GM18499 (cell line): ENCODE results near the gene TMEM239.
"Not testable (repeated sequence)": the region's sequence is repeated elsewhere in the genome, so short reads cannot be mapped to it uniquely, and the experiment has no call there.

ENCODE experiments used
- ATAC-seq: cut with Tn5 transposase; IDR thresholded peaks from one replicate; pipeline ENCODE4 v1.9.1; 2021; ENCODE audit warnings: moderate number of reproducible peaks; ENCODE audit not compliant: insufficient read depth, unreplicated experiment

Gene TMEM239

DNA sequence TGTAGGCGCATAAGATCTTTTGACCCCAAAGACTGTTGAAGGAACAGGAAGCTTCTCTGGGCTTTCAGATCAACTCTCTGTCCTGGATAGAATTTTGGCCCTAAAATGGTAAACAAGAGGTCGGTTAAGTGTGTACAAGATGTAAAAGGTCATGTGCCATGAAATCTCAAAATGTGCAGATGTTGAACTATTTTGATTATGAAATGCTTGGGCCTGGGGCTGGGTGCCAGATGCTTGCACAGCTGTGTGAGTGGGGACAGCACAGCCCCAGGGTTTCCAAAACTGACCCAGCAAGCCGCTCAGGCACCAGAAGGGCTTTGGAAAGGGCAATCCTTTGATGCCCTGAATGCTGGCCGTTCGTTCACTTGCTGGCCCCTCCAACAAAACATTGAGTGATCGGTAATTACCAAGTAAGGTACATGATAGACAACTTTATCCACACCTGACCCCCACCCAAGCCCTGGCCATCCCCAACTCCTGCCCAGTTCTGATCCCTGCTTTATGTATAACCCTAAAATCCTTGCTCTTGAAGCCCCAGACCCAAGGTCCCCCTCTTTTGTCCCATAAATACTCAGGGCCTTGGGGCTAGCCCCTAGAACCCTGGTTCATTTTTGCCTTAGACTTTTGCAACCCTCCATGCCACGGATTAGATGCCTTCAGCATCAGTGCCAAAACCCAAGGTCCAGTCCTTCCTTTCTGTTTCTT lies 1.9 kb downstream of the TMEM239 start:
- no peak for ATAC-seq

DNA sequence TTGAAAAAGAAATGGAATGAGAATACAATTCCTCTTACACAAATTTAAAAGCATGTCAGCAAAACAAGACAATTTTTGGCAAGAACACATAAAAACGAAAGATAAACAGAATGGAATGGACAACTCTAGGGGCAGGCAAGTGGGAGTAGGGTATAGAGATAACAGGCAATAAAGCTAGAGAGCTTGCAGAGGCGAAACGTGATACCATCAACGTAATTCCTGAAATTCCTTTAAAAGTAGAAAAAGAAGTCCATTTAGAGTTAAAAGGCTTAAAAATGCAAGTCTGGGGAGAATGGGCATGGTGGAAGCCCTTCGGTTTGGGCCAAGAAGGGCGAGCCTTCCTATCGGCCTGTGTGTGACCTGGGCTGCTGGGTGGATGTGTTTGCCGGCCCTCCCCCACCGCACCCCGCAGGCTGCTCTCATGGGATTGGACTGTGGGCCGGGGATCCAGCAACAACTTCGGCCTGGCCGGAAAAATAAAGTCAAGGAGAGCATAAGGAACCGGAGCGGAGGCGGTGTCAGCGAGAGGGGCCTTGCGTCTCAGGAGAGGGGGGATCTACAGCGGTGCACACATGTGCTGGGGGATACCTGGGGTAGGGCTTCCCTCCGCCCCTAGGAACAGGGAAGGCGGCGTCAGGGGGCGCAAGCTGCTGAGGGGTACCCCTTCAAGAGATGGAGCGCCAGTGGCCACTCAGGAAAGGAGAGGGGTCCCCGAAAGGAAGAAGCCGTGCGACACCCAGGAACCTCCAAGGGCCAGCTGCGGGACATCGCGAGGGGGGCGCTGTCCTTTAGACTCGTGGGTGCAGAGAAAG lies 4.1 kb downstream of the TMEM239 start:
- ATAC-seq = no peak

DNA sequence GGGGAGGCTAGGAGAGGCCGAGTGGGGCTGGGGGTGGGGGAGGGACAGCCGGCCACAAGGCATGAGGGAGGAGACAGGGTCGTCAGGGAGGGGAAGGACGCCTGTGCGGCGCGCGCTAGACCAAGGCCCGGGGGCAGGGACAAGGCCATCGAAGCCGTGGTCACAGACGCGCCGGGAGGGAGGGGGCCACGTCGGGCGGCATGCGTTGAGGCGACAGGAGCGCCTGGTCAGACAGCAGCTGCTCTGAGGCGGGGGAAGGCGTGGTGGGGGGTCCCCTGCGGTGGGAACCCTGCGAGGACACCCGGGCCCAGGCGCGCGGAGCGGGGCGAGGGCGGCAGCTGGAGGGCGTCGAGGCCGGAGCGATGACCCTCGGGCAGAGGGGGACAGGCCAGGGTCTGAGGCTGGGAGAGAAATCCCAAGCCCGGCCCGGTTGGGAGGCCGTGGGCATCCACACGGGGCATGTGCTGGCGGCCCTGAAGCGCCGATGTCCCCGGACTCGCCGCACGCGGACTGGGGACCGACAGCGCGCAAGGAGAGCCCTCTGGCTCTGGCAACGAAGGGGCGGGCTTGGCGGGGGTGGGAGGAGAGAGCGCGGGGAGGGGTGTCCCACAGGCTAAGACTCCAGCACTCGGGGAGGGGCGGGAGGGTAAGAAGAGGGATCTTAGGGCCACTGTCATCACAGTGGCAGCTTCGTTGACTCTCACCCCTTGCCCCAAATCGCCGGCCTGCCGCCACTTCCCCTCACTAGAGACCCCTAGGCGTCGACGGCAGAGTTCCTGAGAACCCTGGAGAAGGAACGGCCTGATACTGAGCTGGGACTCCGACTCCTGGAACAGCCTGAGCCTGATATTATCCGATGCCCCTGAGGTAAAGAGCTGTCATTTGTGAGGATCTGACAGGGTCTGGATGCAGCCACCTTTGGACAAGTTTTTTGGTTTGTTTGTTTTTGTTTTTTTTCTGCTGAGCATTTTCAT lies 5.0 kb downstream of the TMEM239 start:
- ATAC-seq = no peak

DNA sequence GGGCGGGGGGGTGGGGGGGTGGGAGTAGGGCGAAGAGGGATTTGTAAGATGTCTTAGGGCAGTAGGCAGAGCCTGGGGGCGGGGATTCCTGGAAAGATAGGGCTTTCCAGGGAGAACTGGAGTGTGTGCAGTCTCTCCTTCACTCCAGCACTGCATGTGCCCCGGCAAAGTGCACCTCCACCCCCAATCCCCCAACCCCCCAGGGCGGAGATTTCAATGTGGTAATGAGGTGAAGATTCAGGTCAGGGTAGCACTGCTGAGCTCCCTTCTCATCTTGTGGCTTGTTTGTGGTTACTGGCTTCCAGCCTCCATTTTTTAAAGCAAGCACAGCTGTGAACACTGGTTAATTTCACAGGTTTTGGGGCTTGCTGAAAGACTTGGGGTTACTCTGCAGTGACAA lies 5.9 kb downstream of the TMEM239 start:
- ATAC-seq = no peak

DNA sequence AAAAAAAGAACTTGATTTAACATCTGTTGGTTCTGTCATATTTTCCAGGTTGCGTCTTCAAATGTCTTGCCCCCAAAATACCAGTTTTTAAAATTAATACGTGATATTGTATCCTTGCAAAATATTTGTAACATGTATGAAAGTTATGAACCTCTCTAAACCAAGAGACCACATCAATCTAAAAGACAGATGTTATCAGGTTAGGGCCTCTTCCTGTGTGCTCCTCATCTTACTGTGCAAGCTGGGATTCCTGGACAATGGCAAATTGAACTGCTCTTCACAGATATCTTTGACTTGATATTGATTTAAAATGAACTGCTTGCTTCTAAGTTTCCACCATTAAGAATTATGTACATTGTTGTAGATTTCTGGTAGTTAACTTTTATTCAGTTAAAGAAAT lies 9.6 kb downstream of the TMEM239 start:
- no peak for ATAC-seq

DNA sequence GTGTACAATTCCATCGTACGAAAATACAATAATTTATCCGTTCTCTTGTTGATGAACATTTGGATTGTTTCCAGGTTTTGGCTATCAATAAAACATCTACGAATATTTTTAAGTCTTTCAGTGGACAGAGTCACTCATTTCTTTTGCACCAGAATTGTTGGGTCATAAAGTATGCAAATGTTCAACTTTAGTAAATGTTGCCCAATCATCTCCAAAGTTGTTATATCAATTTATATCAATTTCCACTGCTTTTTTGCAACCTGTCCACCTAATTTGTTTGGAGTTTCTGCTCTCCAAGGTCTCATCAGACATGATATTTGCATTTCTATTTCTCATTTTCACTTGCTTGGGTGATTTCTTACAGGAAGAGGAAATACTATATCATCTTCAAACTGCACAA lies 10.5 kb downstream of the TMEM239 start:
- no peak for ATAC-seq

DNA sequence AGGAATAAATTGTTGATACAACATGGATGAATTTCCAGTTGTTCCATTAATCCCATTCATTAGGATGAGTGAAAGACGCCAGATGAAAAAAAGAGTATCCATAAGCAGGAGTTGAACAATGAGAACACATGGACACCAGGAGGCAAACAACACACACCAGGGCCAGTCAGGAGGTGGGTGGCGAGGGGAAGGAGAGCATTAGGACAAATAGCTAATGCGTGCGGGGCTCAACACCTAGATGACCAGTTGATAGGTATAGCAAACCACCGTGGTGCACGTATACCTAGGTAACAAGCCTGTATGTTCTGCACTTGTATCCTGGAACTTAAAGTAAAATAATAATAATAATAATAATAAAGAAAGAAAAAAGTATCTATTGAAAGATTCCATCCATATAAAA lies 13.2 kb downstream of the TMEM239 start:
- no peak for ATAC-seq

DNA sequence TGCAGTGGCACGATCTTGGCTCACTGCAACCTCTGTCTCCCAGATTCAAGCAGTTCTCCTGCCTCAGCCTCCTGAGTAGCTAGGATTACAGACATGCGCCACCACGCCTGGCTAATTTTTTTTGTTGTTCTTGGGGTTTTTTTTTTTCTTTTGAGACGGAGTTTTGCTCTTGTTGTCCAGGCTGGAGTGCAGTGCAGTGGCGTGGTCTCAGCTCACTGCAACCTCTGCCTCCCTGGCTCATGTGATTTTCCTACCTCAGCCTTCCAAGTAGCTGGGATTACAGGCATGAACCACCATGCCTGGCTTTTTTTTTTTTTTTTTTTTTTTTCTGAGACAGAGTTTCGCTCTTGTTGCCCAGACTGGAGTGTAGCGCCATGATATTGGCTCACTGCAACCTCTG lies 15.0 kb downstream of the TMEM239 start:
- not testable (repeated sequence) for ATAC-seq

DNA sequence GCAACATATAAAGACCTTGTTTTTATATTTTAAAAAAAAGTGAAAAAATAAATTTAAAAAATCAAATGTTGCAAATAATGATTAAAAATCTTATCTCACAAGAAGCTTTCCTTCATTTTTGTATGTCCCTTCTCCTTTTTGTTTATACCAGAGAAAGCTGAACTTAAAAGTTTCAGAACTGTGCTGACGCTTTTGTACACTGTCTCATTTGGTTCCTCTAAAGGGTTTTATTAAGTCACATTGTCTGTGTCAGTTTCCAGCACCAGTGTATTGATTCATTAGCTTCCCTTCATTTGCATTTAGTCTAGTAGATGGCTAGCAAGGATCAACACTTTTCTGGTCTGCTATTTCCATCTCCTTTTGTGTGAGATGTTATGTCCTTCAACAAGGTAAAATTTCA lies 17.6 kb downstream of the TMEM239 start:
- ATAC-seq = no peak

DNA sequence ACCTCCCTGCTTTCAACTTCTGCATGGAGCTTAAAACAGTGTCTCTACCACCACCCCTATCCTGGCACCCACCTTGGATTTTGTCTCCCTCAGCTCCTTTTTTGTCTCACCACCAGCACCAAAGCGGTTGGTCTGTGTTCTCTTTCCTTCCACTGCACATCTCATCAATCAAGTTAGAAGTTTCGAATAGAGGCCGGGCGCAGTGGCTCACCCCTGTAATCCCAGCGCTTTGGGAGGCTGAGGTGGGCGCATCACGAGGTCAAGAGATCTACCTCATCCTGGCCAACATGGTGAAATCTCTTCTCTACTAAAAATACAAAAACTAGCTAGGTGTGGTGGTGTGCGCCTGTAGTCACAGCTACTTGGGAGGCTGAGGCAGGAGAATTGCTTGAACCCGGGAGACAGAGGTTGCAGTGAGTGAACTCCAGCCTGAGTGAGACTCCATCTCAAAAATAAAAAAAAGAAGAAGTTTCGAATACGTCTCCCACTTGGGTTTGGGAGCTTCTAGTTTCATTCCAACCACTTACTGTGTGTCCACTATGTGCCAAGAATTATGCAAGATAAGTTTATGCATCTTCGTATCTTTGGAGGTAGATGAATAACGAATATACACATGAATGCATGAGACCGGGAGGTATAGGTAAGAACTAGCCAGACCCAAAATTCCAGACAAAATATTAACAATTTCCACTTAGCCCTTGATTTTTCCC lies 18.4 kb downstream of the TMEM239 start:
- no peak for ATAC-seq

DNA sequence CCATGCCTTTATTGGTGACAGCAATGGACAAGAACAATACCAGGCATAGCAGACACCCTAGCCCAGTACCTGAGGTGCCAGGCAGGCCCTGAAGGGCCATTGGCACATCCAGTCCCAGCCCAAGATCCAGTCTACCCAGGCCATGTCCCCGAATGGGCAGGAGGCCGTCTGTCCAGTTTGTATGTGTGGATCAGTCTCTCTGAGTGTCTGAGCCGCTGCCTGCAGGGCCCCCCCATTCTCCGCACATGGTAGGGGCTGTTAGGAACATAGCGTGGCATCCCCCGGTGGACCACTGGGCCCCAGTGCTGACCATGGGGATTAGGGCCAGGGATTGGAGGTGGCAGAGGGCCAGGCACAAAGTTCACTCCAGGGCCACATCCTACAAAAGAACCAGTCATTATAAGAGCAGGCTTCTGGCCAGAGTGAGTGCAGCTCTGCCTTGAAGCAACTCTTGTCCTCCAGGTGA lies 19.2 kb downstream of the TMEM239 start:
- ATAC-seq = no peak

DNA sequence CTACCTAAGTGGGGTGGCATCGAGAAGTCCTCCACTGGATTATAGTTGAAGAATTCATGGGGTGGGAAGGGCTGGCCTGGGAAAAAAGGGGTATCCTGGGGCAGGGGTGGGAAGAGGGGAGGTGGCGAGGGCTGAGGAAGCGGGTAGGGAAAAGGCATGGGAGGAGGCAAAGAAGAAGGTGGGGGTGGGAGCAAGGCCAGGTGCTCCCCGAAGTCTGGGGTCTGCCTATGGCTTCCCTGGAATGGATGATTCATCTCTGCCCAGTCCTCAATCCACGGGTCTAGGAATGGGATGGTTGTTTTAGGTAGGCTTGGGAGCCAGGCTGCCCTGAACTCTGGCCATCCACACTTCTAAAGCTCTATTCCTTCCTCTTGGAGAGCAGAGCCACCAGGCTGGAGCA lies 19.9 kb downstream of the TMEM239 start:
- ATAC-seq = no peak

DNA sequence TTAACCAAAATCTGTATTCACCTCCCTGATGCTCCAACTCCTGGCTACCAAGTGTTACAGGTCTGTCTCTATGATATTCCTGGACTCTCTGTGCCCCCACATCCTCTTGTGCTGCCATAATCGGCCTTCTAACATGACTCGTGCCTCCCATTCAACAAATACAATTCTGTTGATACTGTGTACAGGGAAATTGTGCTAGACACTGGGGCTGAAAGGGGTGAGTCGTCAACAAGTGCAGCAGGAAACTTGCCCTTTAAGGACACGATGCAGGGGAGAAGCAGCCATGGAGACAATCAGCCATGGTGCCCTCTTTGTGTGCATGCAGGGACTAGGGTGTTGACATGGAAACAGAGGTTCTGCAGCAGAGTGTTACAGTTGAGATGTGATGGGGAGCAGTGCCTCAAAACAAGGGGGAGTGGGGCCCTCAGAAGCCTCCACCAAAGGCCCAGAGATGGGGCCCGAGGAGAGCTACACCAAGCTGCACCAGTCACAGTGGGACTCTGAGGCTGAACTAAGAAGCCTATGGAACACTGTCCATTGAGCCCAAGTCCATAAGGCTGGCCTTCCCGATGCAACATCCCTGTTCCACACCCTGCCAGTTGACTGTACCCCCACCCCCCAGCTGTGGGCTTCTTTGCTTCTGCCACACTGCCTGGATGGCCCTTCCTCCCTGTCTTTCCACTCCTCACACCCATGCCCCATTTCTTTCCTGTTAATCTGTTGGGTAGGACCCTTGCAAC lies 21.2 kb downstream of the TMEM239 start:
- no peak for ATAC-seq

DNA sequence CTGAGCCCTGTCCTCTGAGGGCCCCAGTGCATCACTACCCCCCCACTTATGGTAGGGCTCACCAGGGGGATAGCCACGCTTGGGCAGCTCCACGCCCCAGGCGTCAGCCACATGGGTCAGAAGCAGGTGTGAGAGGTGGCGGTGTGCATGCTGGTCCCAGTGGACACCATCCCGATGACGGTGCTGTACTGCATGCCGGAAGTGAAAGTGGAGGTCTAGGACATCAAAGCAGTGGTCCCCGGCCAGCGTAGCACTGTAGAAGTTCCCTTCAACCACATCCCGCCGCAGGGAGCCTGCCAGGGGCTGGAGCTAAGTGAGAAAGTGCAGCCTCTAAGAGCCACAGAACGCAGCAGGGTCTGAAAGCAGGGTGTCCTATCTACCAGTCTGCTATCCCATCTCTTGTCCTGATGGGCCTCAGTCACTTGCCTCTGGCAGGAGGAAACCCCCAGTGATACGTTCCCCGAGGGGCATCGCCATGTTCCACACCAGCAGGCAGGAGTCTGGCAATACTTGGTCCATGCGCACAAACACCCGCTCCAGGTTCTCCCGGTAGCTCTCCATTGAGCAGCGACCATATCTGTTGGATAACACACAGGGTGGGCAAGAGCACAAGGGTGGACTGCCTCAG lies 22.1 kb downstream of the TMEM239 start:
- no peak for ATAC-seq

DNA sequence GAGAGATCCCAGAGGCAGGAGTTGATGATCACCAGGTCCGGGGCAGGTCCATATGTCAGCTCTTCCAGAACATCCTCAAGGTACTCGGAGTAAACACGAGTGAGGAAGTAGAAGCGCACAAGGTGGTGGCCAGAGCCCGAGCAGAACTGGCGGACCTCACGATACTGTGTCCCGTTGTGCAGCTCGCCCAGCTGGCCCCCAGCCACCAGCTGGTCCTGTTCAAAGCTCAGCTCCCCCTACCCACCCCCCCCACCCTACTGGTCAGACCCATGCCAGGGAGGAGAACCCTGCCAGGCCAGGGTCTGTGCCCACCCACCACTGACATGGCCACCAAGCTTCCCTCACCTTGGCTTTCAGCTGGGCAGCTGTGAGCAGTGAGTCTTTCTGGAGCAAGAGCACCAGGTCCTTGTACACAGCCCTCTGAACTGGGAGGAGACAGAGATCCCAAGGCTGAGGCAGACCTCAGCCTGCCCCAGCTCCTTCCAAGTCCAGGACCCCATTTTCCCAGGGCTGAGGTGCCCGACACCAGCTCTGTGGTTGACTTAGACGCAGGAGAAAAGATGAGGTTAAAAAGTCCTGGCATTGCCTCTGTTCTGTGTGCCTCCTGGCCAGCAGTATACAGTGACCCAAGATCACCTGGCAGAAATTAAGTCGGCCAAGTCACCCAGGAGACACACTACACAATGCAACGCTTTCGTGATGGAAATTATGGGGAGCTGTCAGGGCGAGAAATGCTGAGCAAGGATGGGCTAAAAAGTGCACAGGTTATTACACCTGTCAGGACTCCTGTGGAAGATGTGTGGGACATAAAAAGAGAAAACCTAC lies 22.9 kb downstream of the TMEM239 start:
- no peak for ATAC-seq

DNA sequence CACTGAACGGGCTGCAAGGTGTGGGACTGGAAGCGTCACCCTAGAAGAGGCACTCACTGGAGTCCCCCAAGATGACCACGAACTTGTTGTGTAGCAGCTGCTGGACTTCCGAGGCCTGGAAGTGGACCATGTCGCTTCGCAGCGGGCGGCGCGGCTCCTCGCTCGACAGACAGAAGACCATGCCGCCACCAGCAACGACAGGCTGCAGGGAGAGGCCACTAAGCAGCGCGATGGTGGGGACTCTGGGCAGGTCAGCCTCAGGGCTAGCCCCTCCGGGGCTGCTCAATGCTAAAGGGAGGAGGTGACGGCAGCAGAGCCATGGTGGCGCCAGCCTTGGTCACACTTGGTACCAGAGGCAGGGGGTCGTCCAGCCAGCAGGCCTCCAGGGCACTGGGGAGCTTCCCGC lies 23.6 kb downstream of the TMEM239 start:
- ATAC-seq = no peak

DNA sequence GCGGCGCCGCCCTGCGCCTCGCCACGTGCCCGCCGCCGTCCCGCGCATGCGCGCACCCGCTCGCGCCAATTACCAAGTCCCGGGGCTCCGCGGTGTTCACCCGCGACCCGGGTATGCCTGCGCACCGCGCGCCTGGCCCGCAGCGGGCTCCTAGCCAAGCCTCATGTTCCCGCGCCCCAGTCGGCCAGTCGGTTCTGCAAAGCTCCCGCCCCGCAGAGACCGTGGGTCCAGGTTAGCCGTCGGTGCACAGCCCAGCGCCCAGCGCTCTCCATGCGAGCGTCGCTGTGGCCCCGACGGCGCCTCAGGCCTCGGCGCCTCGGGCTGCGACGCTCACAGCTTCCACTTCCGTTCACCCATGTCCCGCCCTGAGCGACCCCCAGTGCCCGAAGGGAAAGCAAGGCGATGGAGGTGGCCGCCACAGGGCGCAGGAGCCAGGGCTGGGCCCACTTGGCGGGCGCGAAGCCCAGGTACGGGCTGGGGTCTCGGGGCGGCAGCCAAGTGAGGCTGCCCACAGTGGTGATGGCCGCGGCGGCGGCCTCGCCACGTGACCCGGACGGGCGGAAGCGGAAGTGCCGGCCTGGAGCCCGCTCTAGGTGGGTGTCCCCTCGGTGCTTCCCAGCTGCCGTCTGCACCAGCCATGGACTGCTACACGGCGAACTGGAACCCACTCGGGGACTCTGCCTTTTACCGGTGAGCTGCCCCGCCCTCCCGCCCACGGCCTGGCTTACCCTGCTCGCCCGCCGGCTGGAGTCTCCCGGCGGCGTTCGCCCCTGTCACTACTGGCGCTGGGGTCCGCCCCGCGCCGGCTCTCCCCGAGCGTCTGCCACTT lies 24.2 kb downstream of the TMEM239 start, which contains the start of the genes PCED1A and VPS16:
PCED1A (minus strand) TSS at position 518 of the 829 bp plus-strand sequence. CDS start 743 bp downstream, outside the sequence.
VPS16 (plus strand) TSS at position 608 of the 829 bp plus-strand sequence; CDS start at position 638, 30 bp downstream.
- ATAC-seq = peak; percentile 66
